Smooth muscle cell (in vitro differentiated cells): Measurements from ENCODE around the gene ELL2. TPM values are rescaled to one million over a fixed set of nuclear protein-coding genes. Genes with fewer than 3 reads are reported as not detected.

Experiments used
- DNase-seq: peaks from one replicate; lab custom pipeline; 2025; ENCODE audit not compliant: unreplicated experiment; lab: John Stamatoyannopoulos, UW
- H2AFZ ChIP-seq: fragments of 200-600 bp; sonication (generic); 2 replicates; pipeline ENCODE4 v1.6.0; 2016; ENCODE audit warnings: antibody characterized with exemption, low read depth, mild to moderate bottlenecking
- H3F3A ChIP-seq: fragments of 200-600 bp; sonication (generic); 2 replicates; pipeline ENCODE4 v1.6.0; 2017; ENCODE audit warnings: antibody characterized with exemption, low read depth
- H3K27ac ChIP-seq: fragments of 200-600 bp; sonication (generic); 2 replicates; pipeline ENCODE4 v1.5.1; 2016; ENCODE audit warnings: low read depth, mild to moderate bottlenecking
- H3K27me3 ChIP-seq: fragments of 200-600 bp; sonication (generic); 2 replicates; pipeline ENCODE4 v1.6.1; 2016; ENCODE audit warnings: low read depth, mild to moderate bottlenecking
- H3K36me3 ChIP-seq: fragments of 200-600 bp; sonication (generic); 2 replicates; pipeline ENCODE4 v1.5.1; 2016; ENCODE audit warnings: low read depth
- H3K4me1 ChIP-seq: fragments of 200-600 bp; sonication (generic); 2 replicates; pipeline ENCODE4 v1.5.1; 2016; ENCODE audit warnings: low read depth
- H3K4me2 ChIP-seq: fragments of 200-600 bp; sonication (generic); 2 replicates; pipeline ENCODE4 v1.6.0; 2016; ENCODE audit warnings: mild to moderate bottlenecking
- H3K4me3 ChIP-seq: fragments of 200-600 bp; sonication (generic); 2 replicates; pipeline ENCODE4 v1.5.1; 2016; ENCODE audit warnings: mild to moderate bottlenecking
- H3K79me2 ChIP-seq: fragments of 200-600 bp; sonication (generic); 2 replicates; pipeline ENCODE4 v1.6.0; 2016; ENCODE audit warnings: low read depth, mild to moderate bottlenecking
- H3K9ac ChIP-seq: fragments of 200-600 bp; sonication (generic); 2 replicates; pipeline ENCODE4 v1.6.0; 2016; ENCODE audit warnings: low read depth
- H3K9me3 ChIP-seq: fragments of 200-600 bp; sonication (generic); replicated peaks from 2 replicates; pipeline ENCODE4 v1.5.1; 2016; ENCODE audit warnings: low read depth
- H4K20me1 ChIP-seq: fragments of 200-600 bp; sonication (generic); 2 replicates; pipeline ENCODE4 v1.6.0; 2016; ENCODE audit warnings: low read depth
- CTCF ChIP-seq: fragments of 200-600 bp; sonication (generic); IDR thresholded peaks from 2 replicates; pipeline ENCODE4 v1.5.1; 2017; ENCODE audit warnings: borderline replicate concordance, mild to moderate bottlenecking, antibody characterized with exemption; ENCODE audit not compliant: insufficient read depth, poor library complexity, severe bottlenecking
- WGBS: methylation state at CpG from one replicate; pipeline ENCODE4 v1.1.7; 2016; ENCODE audit warnings: low lambda C conversion rate; 5-methylcytosine and 5-hydroxymethylcytosine counted together
- polyA plus RNA-seq: library from polyadenylated mRNA; unstranded; fragments of >200 nt; fragmentation: Nextera tagmentation; extraction: Ambion mirVana; gene quantifications from 2 replicates; pipeline ENCODE4 v1.2.1, GENCODE V29; 2016
- total RNA-seq: library from RNA; depleted of rRNA; stranded (reverse); fragments of >200 nt; gene quantifications from 2 replicates; pipeline ENCODE4 v1.2.3, GENCODE V29; 2014

Gene ELL2
- total and polyA plus RNA-seq, 2 experiments from 2014 or later, result 14.4 to 49.9 TPM

- Histone ChIP-seq H3K27me3 (no peaks in the 10 kb centered on the region), H3K4me3 (no peak overlapping the region), H3K79me2 (peaks cover 93% of the 10 kb centered on the region), H4K20me1 (peaks cover 96% of the 10 kb centered on the region), H3K9ac (no peak overlapping the region), H3K9me3 (no peaks in the 10 kb centered on the region), H3K36me3 (no peaks in the 10 kb centered on the region), H2AFZ (no peak overlapping the region), H3F3A (no peaks in the 10 kb centered on the region), H3K4me2 (no peak overlapping the region), H3K27ac (no peak overlapping the region), H3K4me1 (peaks cover 7% of the 10 kb centered on the region)
- no peak for TF ChIP-seq CTCF
- WGBS, result 94% methylated on average over 4 of the region's 4 CpGs
- DNase-seq, result no peak
Measured at GRCh38 chr5:95951916-95952315, 9.7 kb downstream of the ELL2 start.

GRCh38 chr5:95949810-95950209 is 11.8 kb downstream of the ELL2 start:
- no peak overlapping the region for H3K27ac ChIP-seq
- DNase-seq, result no peak
- peaks cover 5% of the 10 kb centered on the region for H3K4me1 ChIP-seq
- H3K4me2 ChIP-seq, result no peak overlapping the region
- H3K27me3 ChIP-seq, result no peaks in the 10 kb centered on the region
- H3K9ac ChIP-seq, result no peak overlapping the region
- H3F3A ChIP-seq, result no peaks in the 10 kb centered on the region
- WGBS, result 79% methylated on average over 1 of the region's 1 CpG
- H3K9me3 ChIP-seq, result no peaks in the 10 kb centered on the region
- peaks cover 96% of the 10 kb centered on the region for H4K20me1 ChIP-seq
- no peak overlapping the region for H2AFZ ChIP-seq
- no peak for TF ChIP-seq CTCF
- H3K79me2 ChIP-seq, result peaks cover 91% of the 10 kb centered on the region
- H3K36me3 ChIP-seq, result no peaks in the 10 kb centered on the region
- H3K4me3 ChIP-seq, result no peak overlapping the region

GRCh38 chr5:95948631-95949030 is 13.0 kb downstream of the ELL2 start:
- peaks cover 5% of the 10 kb centered on the region for H3K4me1 ChIP-seq
- H3K36me3 ChIP-seq, result no peaks in the 10 kb centered on the region
- H3F3A ChIP-seq, result no peaks in the 10 kb centered on the region
- H2AFZ ChIP-seq, result no peak overlapping the region
- H3K9ac ChIP-seq, result no peak overlapping the region
- H3K27me3 ChIP-seq, result no peaks in the 10 kb centered on the region
- H3K9me3 ChIP-seq, result no peaks in the 10 kb centered on the region
- H3K4me3 ChIP-seq, result no peak overlapping the region
- H3K79me2 ChIP-seq, result peaks cover 93% of the 10 kb centered on the region
- no peak for TF ChIP-seq CTCF
- H3K4me2 ChIP-seq, result no peak overlapping the region
- no peak overlapping the region for H3K27ac ChIP-seq
- DNase-seq, result no peak
- peaks cover 99% of the 10 kb centered on the region for H4K20me1 ChIP-seq

GRCh38 chr5:95946451-95946850 is 15.2 kb downstream of the ELL2 start:
- H4K20me1 ChIP-seq, result peaks cover 97% of the 10 kb centered on the region
- WGBS, result 100% methylated on average over 1 of the region's 1 CpG
- H2AFZ ChIP-seq, result no peak overlapping the region
- no peaks in the 10 kb centered on the region for H3K36me3 ChIP-seq
- no peak overlapping the region for H3K4me2 ChIP-seq
- no peaks in the 10 kb centered on the region for H3F3A ChIP-seq
- no peak for DNase-seq
- TF ChIP-seq CTCF, result no peak
- H3K4me1 ChIP-seq, result peaks cover 16% of the 10 kb centered on the region
- peaks cover 81% of the 10 kb centered on the region for H3K79me2 ChIP-seq
- H3K9ac ChIP-seq, result no peak overlapping the region
- H3K4me3 ChIP-seq, result no peak overlapping the region
- no peak overlapping the region for H3K27ac ChIP-seq
- no peaks in the 10 kb centered on the region for H3K27me3 ChIP-seq
- H3K9me3 ChIP-seq, result no peaks in the 10 kb centered on the region
